Sigmoid colon (tissue), 4 donors: Measurements from ENCODE around the gene PRKG1.

Experiments used
- CTCF ChIP-seq, 4 experiments: fragments of 450-650 bp in 3 of 4; fragments of 200-600 bp in 1 of 4; IDR thresholded peaks; one replicate each; pipeline ENCODE4 v1.5.1; 2016 to 2019; ENCODE audit warnings: antibody characterized with exemption in 4 of 4, mild to moderate bottlenecking in 3 of 4, moderate library complexity in 2 of 4
- EP300 ChIP-seq, 4 donors: sonication (generic); formaldehyde crosslinking; IDR thresholded peaks; one replicate each; pipeline ENCODE4 v1.6.1; 2017; ENCODE audit warnings: antibody characterized with exemption in 4 of 4
- POLR2A ChIP-seq, 2 donors: fragments of 450-650 bp; IDR thresholded peaks; one replicate each; pipeline ENCODE4 v1.6.1; 2016; ENCODE audit warnings: antibody characterized with exemption in 2 of 2, mild to moderate bottlenecking in 2 of 2, moderate library complexity in 2 of 2

- TF ChIP-seq POLR2A (IDR thresholded peaks at IDR 0.05) (no peak), EP300 (IDR thresholded peaks at IDR 0.05) (no peak), CTCF (IDR thresholded peaks at IDR 0.05) (no peak)
Observed at GRCh38 chr10:51808187-51808586, 733.9 kb downstream of the PRKG1 start.
